Activated T-cell treated with anti-CD3 and anti-CD28 coated beads for 48 hours (primary cell): ENCODE results near the gene NFE2L2.
A peak's percentile ranks its signal among the peaks of the same experiment; 100 is the strongest.
"Not testable (repeated sequence)": the region's sequence is repeated elsewhere in the genome, so short reads cannot be mapped to it uniquely, and the experiment has no call there.

Experiments
- DNase-seq: peaks from one replicate; pipeline ENCODE4 v3.0.0-alpha.2; 2020; ENCODE audit warnings: low read depth

NFE2L2 gene

DNA sequence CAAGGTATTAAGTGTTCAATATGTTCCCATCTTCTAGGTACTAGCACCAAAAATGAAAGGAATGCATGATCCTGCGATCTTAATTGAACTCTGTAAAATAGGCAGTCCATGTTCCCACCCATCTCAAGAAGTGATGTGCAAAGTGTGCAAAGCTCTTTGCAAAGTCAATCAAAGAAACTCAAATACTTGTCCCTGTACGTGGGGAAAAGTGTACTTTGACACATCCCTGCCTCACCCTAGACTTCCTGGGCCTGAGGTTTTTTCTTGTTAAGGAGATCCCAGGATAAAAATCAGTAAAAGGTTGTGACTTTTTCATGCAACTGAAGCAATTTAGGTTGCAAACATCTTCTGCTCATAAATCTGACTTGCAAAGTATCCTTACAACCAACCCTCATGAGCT, 26.6 kb downstream of the NFE2L2 start:
- no peak for DNase-seq

DNA sequence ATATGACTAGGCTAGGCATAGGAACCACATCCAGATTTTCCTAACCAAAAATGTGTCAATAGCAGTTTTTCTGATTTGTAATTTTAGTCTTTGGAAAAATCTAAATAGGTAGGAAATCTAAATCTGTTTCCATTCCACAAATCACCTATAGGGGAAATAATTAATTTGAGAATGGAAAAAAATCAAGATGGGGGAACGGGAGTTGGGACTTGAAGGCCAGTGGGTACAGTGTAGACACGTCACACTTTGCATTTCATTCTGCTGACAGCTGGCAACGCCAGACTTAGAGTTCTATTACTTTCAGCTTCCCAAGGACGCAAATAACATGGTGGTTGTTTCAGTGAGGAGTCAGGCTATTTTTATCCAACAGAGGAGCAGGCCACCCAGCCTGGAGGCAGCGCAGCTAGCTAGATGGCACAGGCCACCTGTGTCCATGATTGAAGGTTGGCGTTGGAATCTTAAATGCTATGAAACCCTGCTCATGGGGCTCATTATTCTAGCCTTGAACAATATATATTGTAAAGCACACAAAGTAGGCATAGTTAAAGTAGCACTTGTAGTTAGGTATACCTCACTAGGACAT, 28.6 kb downstream of the NFE2L2 start:
- no peak for DNase-seq

DNA sequence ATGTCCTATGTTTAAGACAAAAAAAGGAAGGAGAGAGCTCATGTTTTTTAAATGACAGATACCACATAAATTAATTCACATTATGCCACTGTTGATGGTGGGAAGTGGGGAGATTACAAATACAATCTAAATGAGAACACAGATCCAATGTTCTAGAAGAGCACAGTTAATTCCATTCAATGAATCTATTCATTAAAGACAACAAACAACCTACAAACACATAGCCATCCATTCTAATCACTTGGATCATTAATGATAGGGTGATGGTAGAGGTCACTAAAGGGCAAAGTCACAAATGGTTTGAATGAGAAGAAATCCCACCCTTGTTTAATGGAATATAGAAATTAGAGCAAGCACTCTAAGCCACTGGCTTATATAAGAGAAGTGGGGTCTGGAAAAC, 30.3 kb downstream of the NFE2L2 start:
- no peak for DNase-seq

DNA sequence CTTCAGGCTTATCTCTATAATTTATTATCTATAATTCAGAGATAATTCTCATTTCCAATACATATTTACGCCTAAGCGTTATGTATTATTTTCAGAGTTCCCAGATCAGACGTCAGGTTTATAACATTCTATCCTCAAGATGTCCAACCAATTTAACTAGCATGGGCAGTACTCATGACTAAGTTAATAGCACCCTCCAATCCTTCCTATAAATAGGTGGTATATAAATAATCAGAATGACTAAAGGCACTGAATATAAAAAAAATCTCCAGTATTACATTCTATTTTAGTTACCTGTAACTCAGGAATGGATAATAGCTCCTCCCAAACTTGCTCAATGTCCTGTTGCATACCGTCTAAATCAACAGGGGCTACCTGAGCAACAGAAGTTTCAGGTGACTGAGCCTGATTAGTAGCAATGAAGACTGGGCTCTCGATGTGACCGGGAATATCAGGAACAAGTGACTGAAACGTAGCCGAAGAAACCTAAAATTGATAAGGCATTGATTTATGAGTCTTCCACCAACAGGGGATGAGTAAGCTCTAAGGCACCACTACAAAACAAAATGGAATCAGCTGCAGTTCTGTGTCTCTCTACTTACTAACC, 32.3 kb downstream of the NFE2L2 start:
- no peak for DNase-seq

DNA sequence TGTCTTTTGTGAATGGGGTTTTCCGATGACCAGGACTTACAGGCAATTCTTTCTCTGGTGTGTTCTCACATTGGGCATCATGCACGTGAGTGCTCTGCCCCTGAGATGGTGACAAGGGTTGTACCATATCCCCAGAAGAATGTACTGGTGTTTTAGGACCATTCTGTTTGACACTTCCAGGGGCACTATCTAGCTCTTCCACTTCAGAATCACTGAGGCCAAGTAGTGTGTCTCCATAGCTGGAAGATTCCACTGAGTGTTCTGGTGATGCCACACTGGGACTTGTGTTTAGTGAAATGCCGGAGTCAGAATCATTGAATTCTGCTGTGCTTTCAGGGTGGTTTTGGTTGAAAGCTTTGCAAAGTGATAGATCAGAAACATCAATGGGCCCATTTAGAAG, 33.3 kb downstream of the NFE2L2 start:
- no peak for DNase-seq

DNA sequence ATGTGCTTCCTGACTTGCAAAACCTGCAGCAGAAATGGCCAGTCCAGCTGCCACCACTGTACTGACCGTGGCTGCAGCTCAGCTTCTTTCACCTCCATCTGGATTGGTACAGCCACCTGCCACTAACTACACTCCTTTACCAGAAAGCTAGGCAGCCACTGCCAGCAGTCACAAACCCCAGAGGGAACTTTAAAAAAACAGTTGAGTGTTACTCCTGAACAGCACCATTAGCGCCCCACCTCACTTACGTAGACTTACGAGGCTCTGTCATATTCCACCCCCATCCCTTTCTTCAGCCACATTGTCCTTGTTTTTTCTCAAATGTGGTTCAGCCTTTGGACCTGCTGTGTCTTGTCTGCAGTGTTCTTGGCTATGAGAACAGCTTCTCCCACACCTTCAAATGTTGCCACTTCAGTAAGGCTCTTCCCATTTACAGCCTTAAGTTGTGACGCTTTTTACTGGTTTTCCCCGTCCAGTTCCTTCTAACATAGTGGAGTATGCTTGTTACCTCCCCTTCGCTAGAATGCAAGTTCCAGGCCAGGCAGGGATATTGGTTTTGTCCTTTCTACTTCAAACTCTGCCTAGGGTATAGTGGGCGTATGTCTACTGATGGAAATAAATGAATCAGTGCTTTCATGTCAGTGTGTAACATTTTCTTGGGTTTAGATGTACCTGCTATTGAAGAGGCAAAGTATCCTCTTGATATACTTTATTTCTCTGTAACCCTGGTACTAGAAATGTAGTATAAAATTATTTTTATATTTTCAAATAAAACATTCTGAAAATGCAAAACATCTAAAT, 34.9 kb downstream of the NFE2L2 start:
- no peak for DNase-seq

DNA sequence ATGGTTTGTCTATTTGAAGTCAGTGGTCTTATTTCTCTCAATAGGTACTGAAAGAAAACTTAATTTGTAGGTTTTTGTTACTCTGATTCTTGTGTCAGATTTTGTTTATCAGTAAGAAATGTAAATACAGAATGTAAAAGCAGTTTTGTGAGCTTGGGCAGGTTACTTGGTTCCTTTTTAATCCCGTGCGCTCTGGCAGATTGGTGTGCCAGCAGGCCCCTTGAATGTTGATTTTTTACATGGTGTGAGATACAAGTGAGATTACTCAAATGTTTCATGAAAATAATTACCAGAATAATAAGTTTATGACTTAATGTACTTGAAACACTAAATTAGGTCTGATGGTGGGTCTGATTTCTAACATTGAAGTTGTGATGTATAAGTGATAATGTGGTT, 38.6 kb downstream of the NFE2L2 start:
- DNase-seq, result no peak

DNA sequence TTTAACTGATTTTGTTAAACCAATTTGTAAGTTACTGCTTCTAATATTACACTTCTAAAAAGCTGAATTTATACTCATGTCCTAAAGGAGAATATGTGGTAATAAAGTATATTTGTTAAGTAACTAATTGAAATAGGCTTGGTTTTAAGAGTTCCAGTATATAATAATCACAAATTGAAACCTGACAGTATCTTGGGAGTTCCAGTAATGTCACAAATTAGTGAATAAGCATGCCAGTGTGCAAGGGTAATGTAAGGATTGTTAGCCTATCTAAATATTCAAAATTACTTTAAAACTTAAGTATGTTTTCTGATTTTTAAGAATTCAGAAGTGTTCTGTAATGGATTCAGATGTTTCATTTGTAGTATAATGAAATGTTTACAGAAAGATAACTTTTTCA, 41.1 kb downstream of the NFE2L2 start:
- DNase-seq, result not testable (repeated sequence)

DNA sequence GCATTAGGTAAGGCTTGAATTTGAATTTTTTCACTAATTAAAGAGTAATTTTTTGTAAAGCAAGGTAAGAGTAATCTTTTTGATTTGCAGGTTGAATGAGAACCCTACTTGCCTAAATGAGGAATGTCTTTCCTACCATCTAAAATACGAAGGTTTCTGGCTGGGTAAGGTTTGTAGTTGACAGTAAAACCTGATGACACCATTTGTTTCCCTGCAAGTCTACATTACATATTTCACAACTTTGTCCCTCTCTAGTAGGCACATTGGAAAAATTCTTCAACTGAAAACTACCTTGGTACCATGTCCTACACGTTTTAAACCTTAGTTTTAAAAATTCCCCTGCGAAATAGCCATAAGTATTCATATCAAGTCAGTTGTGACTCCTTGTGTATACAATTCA, 42.6 kb downstream of the NFE2L2 start:
- no peak for DNase-seq

DNA sequence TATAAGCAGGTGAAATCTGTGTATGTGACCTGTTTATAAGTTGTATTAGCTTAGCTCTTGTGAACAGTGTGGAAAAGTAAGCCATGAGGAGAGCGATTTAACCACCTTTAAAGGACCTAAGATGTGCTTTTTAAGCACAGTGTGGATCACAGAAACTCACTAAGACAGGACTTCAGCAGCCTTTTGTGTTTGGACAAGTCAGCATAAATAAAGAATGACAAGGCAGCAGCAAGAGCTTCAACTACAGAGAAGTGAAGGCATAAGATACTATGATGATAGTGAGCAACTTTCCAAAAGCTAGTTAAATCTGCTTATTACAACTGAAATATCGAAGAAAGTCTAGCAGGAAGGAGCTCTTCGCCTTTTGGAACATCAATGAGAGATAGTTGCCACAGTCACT, 43.0 kb downstream of the NFE2L2 start:
- DNase-seq, result no peak

DNA sequence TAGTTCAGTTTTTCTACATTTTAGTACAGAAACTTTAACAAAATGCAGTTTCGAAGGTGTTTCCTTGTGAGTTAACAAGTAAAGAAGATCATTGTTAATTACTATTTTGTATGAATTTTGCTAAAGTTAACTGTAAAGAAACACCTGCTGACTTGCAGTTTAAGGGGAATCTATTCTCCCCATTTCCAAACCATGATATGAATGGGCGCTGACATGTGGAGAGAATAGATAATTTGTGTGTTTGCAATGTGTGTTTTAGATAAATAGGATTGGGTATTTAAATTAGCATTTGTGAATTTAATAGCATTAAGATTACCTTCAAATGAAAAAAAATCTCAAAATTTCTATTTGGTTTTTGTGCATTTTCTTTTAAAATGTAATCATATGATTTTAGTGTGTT, 44.7 kb downstream of the NFE2L2 start:
- DNase-seq, result not testable (repeated sequence)

DNA sequence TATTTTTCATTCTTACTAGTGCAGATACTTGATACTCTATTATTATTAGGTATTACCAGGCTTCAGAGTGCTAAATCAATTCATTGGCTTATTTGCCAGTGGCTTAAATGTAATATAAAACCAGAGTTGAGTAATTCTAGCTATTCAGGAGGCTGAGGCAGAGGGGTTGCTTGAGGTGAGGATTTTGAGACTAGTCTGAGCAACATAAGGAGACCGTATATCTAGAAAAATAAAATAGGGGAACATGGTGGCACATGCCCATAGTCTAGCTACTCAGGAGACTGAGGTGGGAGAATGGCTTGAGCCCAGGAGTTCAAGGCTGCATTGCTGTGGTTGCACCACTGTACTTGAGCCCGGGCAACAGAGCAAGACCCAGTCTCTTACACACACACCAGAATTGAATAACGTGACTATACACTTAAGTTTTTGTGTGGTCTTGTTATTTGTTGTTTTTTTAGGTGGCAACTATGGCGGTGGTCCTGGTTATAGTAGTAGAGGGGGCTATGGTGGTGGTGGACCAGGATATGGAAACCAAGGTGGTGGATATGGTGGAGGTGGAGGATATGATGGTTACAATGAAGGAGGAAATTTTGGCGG, 47.2 kb downstream of the NFE2L2 start:
- no peak for DNase-seq

DNA sequence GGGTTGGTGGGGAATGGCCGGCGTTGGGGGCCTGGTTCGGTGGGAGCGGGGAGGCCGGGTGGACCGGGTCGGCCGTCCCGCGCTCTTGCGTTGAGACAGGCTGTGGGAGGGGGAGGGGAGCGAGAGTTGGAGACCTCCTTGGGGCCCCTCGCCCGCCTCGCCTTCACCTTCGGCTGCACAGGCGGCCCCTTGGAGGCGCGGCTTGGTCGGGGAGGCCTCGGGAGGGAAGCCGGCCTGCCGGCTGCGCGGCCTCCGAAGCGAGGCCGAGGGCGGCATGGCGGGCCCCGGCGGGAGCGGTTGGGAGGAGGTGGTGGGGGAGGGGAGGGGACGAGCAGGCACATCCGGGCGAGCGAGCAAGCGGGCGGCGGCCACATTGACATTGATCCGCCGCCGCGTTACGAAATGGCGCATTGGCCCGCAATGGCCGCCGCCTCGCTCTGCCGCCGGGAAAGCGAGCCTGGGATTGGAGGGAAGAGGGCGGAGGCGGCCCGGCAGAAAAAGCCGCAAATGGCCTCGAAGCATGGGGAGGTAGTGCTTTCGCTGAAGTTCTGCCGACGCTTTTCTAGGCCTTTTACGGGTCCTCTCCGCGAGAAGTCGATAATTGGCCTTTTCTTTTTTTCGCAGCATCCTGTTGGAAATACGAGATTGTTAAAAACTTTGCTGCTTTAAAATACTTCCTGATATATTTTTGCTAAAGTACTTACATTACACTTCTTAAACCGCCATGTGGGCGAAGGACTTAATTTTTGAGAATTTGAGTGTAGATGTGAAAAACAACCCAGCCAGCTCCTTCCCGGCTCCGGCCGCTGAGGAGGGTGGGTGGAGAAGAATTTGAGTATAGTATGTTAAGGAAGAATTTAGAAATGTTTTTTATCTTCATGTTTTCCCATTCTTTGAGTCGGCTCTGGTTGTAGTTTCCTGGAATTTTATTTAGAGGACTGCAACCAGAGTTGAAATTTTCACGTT, 51.4 kb downstream of the NFE2L2 start:
- peak; percentile 91 for DNase-seq

DNA sequence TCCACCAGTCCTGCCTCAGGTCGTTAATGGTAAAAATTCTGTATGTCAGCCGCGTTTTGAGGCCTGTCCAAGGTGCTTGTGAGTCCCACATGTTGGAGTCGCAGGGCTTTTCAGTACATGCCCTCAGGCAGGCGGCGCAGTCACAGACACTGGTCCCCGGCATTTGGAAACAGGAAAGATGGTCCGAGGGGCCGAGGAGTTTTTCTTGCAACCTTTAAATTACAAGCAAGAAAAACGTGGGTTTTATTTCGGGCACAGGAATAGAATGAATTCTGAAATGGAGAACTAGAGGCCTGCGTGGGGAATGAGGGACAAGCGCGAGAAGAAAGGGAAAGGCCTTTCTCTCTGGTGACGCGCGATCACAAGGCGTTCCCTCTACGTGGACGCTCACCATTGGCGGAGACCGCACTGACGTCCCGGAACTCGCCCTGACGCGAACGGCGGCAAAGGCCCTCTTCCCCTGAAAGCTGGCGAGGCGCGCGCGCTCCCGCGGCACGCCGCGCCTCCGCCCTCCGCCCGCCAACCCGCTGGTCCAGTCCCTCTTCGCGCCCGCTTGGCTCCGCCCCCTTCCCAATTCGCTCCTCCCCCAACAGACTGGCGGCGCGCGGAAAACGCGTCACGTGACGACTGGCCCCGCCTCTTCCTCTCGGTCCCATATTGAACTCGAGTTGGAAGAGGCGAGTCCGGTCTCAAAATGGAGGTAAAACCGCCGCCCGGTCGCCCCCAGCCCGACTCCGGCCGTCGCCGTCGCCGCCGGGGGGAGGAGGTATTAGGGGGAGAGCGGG, 52.2 kb downstream of the NFE2L2 start, which contains the start of gene HNRNPA3:
Gene HNRNPA3 (plus strand): TSS at position 689 of the 785 bp plus-strand sequence. CDS start 6 bp downstream, at position 695.
- peak; percentile 100 for DNase-seq

DNA sequence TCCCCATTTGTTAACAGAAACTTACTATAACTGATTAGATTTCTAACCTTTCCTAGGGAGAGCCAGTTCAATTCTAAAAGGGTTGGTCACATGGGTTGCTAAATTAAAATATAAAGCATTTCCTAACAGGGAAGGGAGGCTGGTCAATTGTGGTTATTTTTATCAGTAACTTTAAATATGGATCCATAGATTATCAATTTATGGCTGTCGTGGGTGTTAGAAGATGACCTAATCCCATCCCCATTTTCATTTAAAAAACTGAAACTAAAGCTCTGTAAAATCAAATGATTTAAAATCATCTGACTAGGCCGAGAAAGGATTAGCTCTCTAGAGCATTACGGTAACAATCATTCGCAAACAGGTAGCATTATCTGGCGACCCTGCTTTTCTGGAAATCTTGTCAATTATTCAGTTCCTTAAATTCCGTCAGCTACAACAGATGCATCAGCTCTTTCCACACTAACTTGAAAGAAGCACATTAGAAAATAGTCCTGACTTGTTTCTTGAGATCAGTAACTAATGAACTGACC, 52.9 kb downstream of the NFE2L2 start:
- no peak for DNase-seq

DNA sequence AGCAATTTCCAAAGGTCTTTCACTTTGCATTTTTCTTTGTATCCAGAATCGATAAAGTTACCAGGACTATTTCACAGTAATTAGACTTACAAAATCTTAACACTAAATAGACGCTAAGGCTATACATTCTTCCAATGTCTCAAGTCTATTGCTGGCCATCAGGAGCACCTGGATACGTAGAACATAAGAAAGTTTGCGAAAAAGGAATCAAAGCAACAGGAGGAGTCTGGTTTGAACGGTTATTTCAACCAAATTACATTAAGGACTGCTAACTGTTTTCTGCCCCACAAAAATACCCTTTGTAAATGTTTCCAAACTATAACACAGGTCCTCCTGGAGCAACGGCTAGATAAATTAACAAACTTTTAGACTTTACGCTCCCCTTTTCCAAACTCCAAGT, 53.4 kb downstream of the NFE2L2 start:
- no peak for DNase-seq

DNA sequence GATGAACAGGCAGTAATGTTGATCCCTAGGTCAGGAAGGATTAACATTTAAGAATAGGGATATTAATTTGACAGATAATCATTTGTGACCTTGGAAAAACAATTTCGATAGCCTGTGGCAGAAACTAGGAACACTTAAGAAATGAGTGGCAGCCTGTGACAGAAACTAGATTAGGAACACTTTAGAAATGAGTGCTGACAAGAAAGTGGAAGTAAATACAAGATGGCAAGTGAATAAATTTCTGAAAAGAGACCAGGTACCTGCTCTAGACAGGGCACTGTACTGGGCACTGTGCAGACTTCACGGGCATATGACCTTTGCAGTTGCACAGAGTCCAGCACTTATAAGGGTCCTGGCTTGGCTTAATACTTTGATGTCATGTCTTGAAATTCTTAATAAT, 57.4 kb downstream of the NFE2L2 start:
- DNase-seq, result no peak

DNA sequence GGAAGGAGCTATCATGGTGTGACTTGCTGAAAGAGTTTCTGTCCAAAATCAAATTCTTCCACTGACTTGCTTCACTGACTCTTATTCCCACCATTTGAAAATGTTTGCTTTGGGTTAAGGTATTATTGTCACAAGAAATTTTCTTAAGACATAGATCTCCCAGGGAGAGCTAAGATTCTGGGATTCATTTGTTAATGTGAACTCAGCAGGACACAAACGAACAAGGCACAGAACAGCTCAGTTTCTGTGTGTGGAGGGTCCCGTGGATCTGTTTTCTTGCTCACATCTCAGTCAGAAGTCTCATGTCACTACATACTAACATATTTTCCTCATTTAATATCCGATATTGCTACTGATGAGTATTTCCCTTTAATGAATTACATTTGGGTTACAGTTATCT, 60.1 kb downstream of the NFE2L2 start:
- DNase-seq, result no peak

DNA sequence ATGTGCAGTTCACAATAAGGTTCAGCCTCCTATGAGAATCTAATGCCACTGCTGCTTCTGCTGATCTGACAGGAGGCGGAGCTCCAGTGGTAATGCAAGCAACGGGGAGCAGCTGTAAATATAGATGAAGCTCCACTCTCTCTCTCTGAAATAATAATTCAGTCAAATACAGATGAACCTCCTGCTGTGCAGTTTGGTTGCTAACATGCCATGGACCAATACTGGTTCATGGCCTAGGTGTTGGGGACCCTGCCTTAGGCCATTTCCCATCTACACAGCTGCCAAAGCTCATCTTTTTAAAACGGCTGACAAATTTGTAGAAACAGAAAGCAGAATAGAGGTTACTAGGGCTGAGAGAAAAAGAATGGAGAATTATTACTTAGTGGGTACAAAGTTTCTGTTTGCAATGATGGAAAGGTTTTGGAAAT, 62.6 kb downstream of the NFE2L2 start:
- no peak for DNase-seq

DNA sequence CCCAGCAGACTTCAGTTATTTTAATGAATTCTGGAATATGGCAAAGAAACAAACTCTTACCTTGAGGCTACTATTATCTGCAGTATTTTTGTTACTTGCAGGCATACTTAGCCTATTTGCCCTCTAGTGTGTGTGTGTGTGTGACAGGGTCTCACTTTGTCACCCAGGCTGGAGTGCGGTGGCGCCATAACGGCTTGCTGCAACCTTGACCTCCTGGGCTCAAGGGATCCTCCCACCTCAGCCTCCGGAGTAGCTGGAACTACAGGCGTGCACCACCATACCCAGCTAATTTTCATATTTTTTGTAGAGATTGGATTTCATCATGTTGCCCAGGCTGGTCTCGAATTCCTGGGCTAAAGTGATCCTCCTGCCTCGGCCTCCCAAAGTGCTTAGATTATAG, 64.1 kb downstream of the NFE2L2 start:
- not testable (repeated sequence) for DNase-seq

DNA sequence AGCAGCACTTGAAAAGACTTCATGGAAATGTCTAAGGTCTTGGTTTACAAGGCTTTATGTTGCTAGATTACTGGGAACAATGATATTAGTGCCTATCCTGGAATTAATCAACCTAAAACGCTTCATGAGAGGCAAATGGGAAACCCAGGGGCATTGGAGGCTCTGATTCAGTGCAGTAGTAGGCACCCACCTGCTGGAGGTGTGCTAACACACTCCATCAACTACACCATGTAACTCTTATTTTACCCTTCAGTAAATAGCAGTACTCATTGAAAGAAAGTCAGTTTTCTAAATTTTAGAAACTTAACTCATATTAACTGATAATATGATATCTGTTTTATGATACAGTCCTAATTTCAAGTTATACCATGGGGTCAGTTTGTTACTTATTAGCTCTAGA, 69.3 kb downstream of the NFE2L2 start:
- DNase-seq, result no peak
